Pancreas (tissue), 10 donors: ENCODE data around the gene FAM185A. TPM values are rescaled to one million over a fixed set of nuclear protein-coding genes. Genes with fewer than 3 reads are reported as not detected.
"Not testable (repeated sequence)": the region's sequence is repeated elsewhere in the genome, so short reads cannot be mapped to it uniquely, and the experiment has no call there.

Source experiments
- ATAC-seq, 4 donors: fragments of 200-7000 bp; cut with Tn5 transposase; one replicate each; pipeline versions ENCODE4 v1.8.0 to v1.9.1; 2020; ENCODE audit warnings: mild to moderate bottlenecking in 4 of 4, moderate library complexity in 4 of 4
- DNase-seq, 6 donors: peaks; one replicate each; pipeline ENCODE4 v3.0.0-alpha.2; 2020
- FAIRE-seq: peaks from 2 replicates; lab custom pipeline; 2012; peaks lifted over from hg19 to GRCh38; lab: Jason Lieb, UNC
- H3K27ac ChIP-seq, 4 donors: fragments of 200-600 bp; sonication (generic); 1 replicate in 3 of 4; 2 replicates in 1 of 4; pipeline versions ENCODE4 v1.5.0 to v1.8.0; 2020
- H3K27me3 ChIP-seq, 4 donors: fragments of 200-600 bp; one replicate each; pipeline ENCODE4 v1.8.0; 2021
- H3K36me3 ChIP-seq, 3 donors: fragments of 200-600 bp; sonication (generic) in 1 of 3; one replicate each; pipeline versions ENCODE4 v1.5.0 to v1.8.0; 2020 to 2021
- H3K4me1 ChIP-seq, 3 donors: fragments of 200-600 bp; one replicate each; pipeline ENCODE4 v1.8.0; 2021
- H3K4me3 ChIP-seq, 4 donors: fragments of 200-600 bp; sonication (generic) in 2 of 4; one replicate each; pipeline versions ENCODE4 v1.5.0 to v1.8.0; 2020 to 2021
- H3K9me3 ChIP-seq, 4 donors: fragments of 200-600 bp; one replicate each; pipeline ENCODE4 v1.8.0; 2021
- WGBS, 2 donors: extraction: QIAGEN DNeasy Blood & Tissue Kit; methylation state at CpG; one replicate each; pipeline ENCODE4 v1.1.7; 2013; 5-methylcytosine and 5-hydroxymethylcytosine counted together
- intact Hi-C, 3 donors: fragments of 100-400 bp; cut with DNase I; formaldehyde crosslinking; loops; one replicate each; pipeline versions ENCODE4 v1.11.1 to v1.14.2; 2022
- polyA plus RNA-seq, 2 donors: library from polyadenylated mRNA; stranded (reverse); fragments of 200-250 nt; gene quantifications; one replicate each; pipeline ENCODE4 v1.2.3, GENCODE V29; 2013
- total RNA-seq, 6 donors: library from RNA; stranded (reverse); fragmentation: NEBNext Ultra II Directional in 4 of 6; extraction: Animal tissue kit (Norgen Biotek cat#: 25700) in 4 of 6; gene quantifications; one replicate each; pipeline versions ENCODE4 v1.2.1 to v1.2.4, GENCODE V29; 2021 to 2023
- donor health status: healthy with polysubstance abuse.
- donor health status: DM: no; HTN: no; CAD: no; lungs with moderate emphysema.
- donor health status: DM: no; HTN: no; CAD: no.
- donor health status: control.
- donor health status: control.
- donor health status: Bipolar disorder and iron deficiency.
- donor health status: DM: yes; HTN: yes; CAD: no.
- donor health status: DM: no; HTN: no; CAD: no.
- donor health status: DM: no; HTN: no; CAD: no.
- donor health status: DM: yes; HTN: yes; CAD: no.

The FAM185A gene
- total and polyA plus RNA-seq, 8 donors, result 3.2 to 7.4 (median 4.8) TPM

DNA sequence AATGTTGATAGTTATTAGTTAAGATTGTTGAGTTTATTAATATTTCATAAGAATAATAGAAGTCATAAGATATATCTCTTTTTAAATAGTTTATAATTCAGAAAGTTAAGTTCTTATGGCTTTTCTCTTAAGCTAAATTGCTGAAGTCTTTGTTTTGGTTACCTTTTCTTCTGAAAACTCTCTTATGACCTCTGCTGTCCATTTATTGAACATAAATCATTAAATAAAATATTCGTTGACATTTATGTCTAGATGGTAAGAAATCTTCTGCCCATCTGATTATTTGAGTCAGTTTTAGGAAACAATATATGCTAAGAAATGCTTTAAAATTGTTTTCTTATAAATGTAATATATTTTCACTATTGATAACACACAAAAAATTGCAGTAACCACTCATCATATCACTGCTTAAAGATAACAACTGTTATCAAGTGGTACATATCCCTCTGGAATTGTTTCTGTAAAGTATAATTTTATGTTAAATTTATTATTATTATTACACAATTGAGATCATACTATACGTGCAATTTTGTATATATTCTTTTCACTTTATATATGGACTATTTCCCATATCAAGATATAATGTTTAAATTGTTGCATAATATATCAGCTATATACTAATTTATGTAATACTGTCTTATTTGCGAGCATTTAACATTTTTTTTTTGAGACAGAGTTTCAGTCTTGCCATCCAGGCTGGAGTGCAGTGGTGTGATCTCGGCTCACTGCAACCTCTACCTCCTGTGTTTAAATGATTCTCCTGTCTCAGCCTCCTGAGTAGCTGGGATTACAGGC is 3.1 kb upstream of the FAM185A start:
- DNase-seq, intact Hi-C loops, ATAC-seq, H3K27ac ChIP-seq, H3K36me3 ChIP-seq, H3K4me1 ChIP-seq, H3K4me3 ChIP-seq, H3K9me3 ChIP-seq, H3K27me3 ChIP-seq: not testable (repeated sequence)
- WGBS, 2 donors, result 36 to 52% methylated on average over 4 of the region's 4 CpGs
- peak; percentile 92 for FAIRE-seq

- H3K9me3 ChIP-seq, H3K36me3 ChIP-seq, H3K27me3 ChIP-seq, DNase-seq, intact Hi-C loops, FAIRE-seq: not testable (repeated sequence)
- Histone ChIP-seq H3K27ac (peak overlapping the region; percentile 22 to 72 (median 65)), H3K4me3 (peak overlapping the region; percentile 34 to 63 (median 49)), H3K4me1 (peaks cover 5 to 12% (median 11%) of the 10 kb centered on the region in 3 donors)
- peak in 1 of 4 donors; percentile 30 for ATAC-seq
- WGBS, 2 donors, result 4 to 8% methylated on average over 5 to 14 of the region's 26 CpGs
Observed at GRCh38 chr7:102749445-102749786, 617 bp downstream of the FAM185A start.

DNA sequence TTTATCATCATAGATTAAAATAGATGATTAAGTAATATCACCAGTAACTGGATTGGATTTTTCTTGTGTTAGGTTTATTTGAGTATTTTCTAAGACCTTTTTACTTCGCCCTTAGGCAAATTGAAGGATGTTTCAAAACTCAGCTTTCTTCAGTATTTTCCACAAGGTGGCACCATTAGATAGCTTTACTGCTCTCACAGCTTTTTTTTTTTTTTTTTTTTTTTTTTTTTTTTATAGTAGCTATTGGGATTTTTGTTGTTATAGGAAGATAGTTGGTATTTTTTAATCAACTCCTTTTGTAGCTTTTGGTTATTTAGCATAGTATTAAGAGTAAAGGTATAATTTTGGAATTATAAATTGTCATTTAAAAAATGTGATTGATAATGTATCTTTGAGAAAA is 9.4 kb downstream of the FAM185A start:
- H3K9me3 ChIP-seq, intact Hi-C loops, DNase-seq, H3K36me3 ChIP-seq, H3K27ac ChIP-seq, H3K27me3 ChIP-seq, H3K4me3 ChIP-seq, H3K4me1 ChIP-seq: not testable (repeated sequence)
- FAIRE-seq (peak; percentile 98), ATAC-seq (peak in 3 of 4 donors; percentile 58 to 71 (median 62))
- 67% methylated on average over 1 of the region's 1 CpG; no CpG with 5 or more reads in 1 of the 2 donors for WGBS, 2 donors

DNA sequence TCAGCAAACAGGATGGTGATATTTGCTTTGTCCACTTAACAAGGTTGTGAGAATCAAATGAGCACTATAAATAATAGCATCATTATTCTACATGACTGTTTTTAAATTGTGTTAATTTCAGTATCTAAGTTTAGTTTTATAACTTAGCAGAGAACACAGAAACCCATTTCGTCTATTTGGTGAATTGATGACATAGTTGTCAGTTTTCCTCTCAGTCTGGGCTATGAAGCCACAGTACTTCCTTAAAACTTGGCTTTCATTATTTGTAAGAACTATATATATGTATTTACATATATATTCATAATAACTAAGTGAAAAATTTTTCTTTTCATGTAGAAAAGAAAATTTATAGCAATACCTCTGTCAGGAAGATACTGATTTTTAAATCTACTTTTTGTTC is 11.1 kb downstream of the FAM185A start:
- DNase-seq, H3K36me3 ChIP-seq, H3K4me1 ChIP-seq, H3K27me3 ChIP-seq, H3K4me3 ChIP-seq, ATAC-seq, FAIRE-seq, intact Hi-C loops, H3K27ac ChIP-seq, H3K9me3 ChIP-seq: not testable (repeated sequence)
- 65 to 76% methylated on average over 1 of the region's 1 CpG for WGBS, 2 donors

DNA sequence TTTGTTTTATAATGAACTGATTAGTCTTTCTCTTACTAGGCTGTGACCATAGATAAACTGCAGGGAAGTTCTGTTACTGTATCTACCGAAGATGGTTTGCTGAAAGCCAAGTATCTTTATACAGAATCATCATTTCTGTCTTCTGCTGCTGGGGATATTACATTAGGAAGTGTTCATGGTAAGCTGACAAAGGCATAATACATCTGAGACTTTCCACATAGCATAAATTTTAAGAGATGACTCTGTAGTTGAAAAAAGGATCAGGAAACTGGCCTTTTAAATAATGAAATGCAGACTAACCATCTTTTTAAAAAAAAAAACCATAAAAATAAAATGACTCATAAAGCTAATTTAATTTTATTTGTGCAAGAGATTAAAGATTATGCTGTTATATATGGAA is 12.4 kb downstream of the FAM185A start:
- 63 to 67% methylated on average over 1 of the region's 1 CpG for WGBS, 2 donors
- DNase-seq, FAIRE-seq, H3K4me3 ChIP-seq, H3K36me3 ChIP-seq, H3K27me3 ChIP-seq, ATAC-seq, H3K4me1 ChIP-seq, H3K9me3 ChIP-seq, intact Hi-C loops, H3K27ac ChIP-seq: not testable (repeated sequence)

GRCh38 chr7:102763295-102763905 is 14.6 kb downstream of the FAM185A start:
- intact Hi-C loops, H3K27ac ChIP-seq, H3K27me3 ChIP-seq, H3K36me3 ChIP-seq, H3K4me3 ChIP-seq, DNase-seq, H3K4me1 ChIP-seq, H3K9me3 ChIP-seq: not testable (repeated sequence)
- FAIRE-seq (peak; percentile 26), ATAC-seq (peak in 1 of 4 donors; percentile 28)
- 40 to 41% methylated on average over 5 to 6 of the region's 6 CpGs for WGBS, 2 donors

DNA sequence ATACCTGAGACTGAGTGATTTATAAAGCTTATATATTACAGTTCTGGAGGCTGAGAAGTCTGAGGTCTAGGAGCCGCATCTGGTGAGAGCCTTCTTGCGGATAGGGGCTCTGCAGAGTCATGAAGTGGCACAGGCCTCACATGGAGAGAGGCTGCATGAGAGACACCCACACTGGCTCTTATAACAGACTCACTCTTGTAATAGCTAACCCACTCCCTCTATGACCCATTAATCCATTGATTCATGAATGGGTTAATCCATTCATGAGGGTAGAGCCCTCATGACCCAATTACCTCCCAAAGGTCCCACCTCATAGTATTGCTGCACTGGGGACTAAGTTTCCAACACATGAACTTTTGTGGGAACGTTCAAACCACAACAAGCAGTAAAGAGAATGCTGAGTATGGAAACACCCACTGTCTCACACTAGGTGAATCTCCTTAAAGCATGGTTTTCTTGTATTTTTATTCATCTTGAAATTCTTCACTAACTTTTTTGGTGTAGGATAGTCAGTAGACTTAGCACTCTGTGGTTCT is 20.9 kb downstream of the FAM185A start:
- H3K27me3 ChIP-seq, H3K36me3 ChIP-seq, DNase-seq, ATAC-seq, H3K9me3 ChIP-seq, H3K4me3 ChIP-seq, FAIRE-seq, H3K4me1 ChIP-seq, intact Hi-C loops, H3K27ac ChIP-seq: not testable (repeated sequence)
- WGBS, 2 donors, result 93 to 95% methylated on average over 1 to 2 of the region's 3 CpGs

GRCh38 chr7:102770467-102770866 is 21.7 kb downstream of the FAM185A start:
- H3K27me3 ChIP-seq, FAIRE-seq, DNase-seq, ATAC-seq, H3K9me3 ChIP-seq, H3K36me3 ChIP-seq, intact Hi-C loops, H3K27ac ChIP-seq, H3K4me1 ChIP-seq, H3K4me3 ChIP-seq: not testable (repeated sequence)
- WGBS, 2 donors, result 100% methylated on average over 3 of the region's 3 CpGs

DNA sequence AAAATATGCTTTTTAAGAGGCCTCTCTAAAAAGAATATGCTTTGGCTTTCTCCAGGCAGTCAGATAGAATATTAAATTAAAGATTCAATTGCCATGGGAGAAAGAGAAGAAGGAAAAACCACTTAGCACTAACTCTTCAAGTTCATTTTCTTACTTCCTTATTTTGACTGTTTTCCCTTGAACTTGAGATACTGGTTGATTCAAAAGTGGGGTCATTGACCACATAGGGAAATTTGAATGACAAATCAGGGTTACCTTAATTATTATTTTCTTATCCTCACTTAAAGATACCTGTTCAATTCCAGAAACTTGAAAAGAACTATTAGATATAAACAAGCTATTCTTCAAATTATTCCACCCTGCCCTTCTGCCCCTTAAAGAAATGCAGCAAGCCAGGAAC is 27.4 kb downstream of the FAM185A start:
- DNase-seq, H3K9me3 ChIP-seq, H3K27me3 ChIP-seq, FAIRE-seq, H3K4me3 ChIP-seq, H3K36me3 ChIP-seq, ATAC-seq, H3K27ac ChIP-seq, H3K4me1 ChIP-seq, intact Hi-C loops: not testable (repeated sequence)

- H3K36me3 ChIP-seq, FAIRE-seq, H3K27me3 ChIP-seq, H3K27ac ChIP-seq, ATAC-seq, H3K9me3 ChIP-seq, H3K4me3 ChIP-seq, H3K4me1 ChIP-seq, DNase-seq, intact Hi-C loops: not testable (repeated sequence)
- 77 to 82% methylated on average over 3 of the region's 3 CpGs for WGBS, 2 donors
Observed at GRCh38 chr7:102778663-102779062, 29.9 kb downstream of the FAM185A start.

- WGBS, 2 donors, result 95 to 97% methylated on average over 10 of the region's 10 CpGs
- H3K4me3 ChIP-seq, H3K27me3 ChIP-seq, FAIRE-seq, H3K36me3 ChIP-seq, H3K27ac ChIP-seq, intact Hi-C loops, H3K4me1 ChIP-seq, ATAC-seq, H3K9me3 ChIP-seq: not testable (repeated sequence)
- DNase-seq, result peak in 2 of 6 donors; percentile 8 to 32
Observed at GRCh38 chr7:102780926-102781325, 32.1 kb downstream of the FAM185A start.

DNA sequence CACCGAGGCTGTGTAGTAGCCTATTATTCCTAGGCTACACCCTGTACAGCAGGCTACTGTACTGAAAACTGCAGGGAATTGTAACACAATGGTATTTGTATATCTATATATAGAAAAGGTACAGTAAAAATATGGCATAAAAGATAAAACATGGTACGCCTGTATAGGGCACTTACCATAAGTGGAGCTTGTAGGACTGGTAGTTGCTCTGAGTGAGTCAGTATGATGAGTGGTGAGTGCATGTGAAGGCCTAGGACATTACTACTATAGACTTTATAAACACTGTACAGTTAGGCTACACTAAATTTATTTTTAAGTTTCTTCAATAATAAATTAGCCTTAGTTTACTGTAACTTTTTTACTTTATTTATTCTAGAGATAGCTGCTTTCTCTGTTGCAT is 40.0 kb downstream of the FAM185A start:
- H3K36me3 ChIP-seq, ATAC-seq, intact Hi-C loops, H3K9me3 ChIP-seq, H3K27me3 ChIP-seq, H3K27ac ChIP-seq, H3K4me3 ChIP-seq, DNase-seq, H3K4me1 ChIP-seq, FAIRE-seq: not testable (repeated sequence)
- WGBS, 2 donors, result 96 to 97% methylated on average over 2 of the region's 2 CpGs
